Stimulated activated naive CD8-positive, alpha-beta T cell treated with anti-CD3 and anti-CD28 coated beads, Interleukin-15, amount 100 ng/mL, for 72 hours (primary cell): Measurements from ENCODE around the gene RXFP3.

ENCODE experiments used
- ATAC-seq: fragments of 150-1000 bp; cut with Tn5 transposase; 2 replicates; pipeline ENCODE4 v1.10.0; 2021; ENCODE audit warnings: mild to moderate bottlenecking, moderate library complexity
- DNase-seq, 2 donors: peaks; one replicate each; pipeline ENCODE4 v3.0.0; 2021 to 2022
- H3K27ac Mint-ChIP-seq, 2 donors: one replicate each; pipeline ENCODE4 v1.8.0; 2022; ENCODE audit warnings: mild to moderate bottlenecking in 2 of 2, mixed read lengths in 2 of 2, moderate library complexity in 2 of 2
- H3K27me3 Mint-ChIP-seq: one replicate; pipeline ENCODE4 v1.8.0; 2022; ENCODE audit warnings: mixed read lengths
- H3K4me1 Mint-ChIP-seq: one replicate; pipeline ENCODE4 v1.8.0; 2022; ENCODE audit warnings: mild to moderate bottlenecking, mixed read lengths
- H3K4me3 Mint-ChIP-seq, 2 donors: one replicate each; pipeline ENCODE4 v1.8.0; 2022; ENCODE audit warnings: mild to moderate bottlenecking in 2 of 2, mixed read lengths in 2 of 2, moderate library complexity in 1 of 2
- H3K9me3 Mint-ChIP-seq, 2 donors: one replicate each; pipeline ENCODE4 v1.8.0; 2022; ENCODE audit warnings: mixed read lengths in 2 of 2

RXFP3 gene

GRCh38 chr5:33957577-33958150 is 21.5 kb downstream of the RXFP3 start:
- Mint-ChIP-seq H3K9me3 (no peaks in the 10 kb centered on the region), H3K4me3 (no peak overlapping the region), H3K27me3 (no peaks in the 10 kb centered on the region), H3K27ac (no peak overlapping the region), H3K4me1 (no peaks in the 10 kb centered on the region)
- DNase-seq (no peak), ATAC-seq (no peak)

GRCh38 chr5:33958176-33958575 is 22.0 kb downstream of the RXFP3 start:
- no peaks in the 10 kb centered on the region for H3K27me3 Mint-ChIP-seq
- H3K4me3 Mint-ChIP-seq = no peak overlapping the region
- DNase-seq = no peak
- H3K27ac Mint-ChIP-seq = no peak overlapping the region
- no peaks in the 10 kb centered on the region for H3K9me3 Mint-ChIP-seq
- ATAC-seq = no peak
- no peaks in the 10 kb centered on the region for H3K4me1 Mint-ChIP-seq

- Mint-ChIP-seq H3K4me1 (peaks cover 8% of the 10 kb centered on the region), H3K4me3 (no peak overlapping the region), H3K27ac (no peak overlapping the region), H3K9me3 (no peaks in the 10 kb centered on the region), H3K27me3 (no peaks in the 10 kb centered on the region)
- no peak for DNase-seq
- ATAC-seq = peak; percentile 86
These were observed 28.0 kb downstream of the RXFP3 start for GRCh38 chr5:33964132-33964700.

GRCh38 chr5:33966805-33967204 is 30.6 kb downstream of the RXFP3 start:
- Mint-ChIP-seq H3K27ac (no peak overlapping the region), H3K4me3 (no peak overlapping the region), H3K4me1 (peaks cover 8% of the 10 kb centered on the region), H3K27me3 (no peaks in the 10 kb centered on the region), H3K9me3 (no peaks in the 10 kb centered on the region)
- DNase-seq (no peak), ATAC-seq (no peak)

GRCh38 chr5:33968211-33969005 is 32.2 kb downstream of the RXFP3 start:
- H3K9me3 Mint-ChIP-seq = no peaks in the 10 kb centered on the region
- no peak overlapping the region for H3K4me3 Mint-ChIP-seq
- H3K4me1 Mint-ChIP-seq = peaks cover 17% of the 10 kb centered on the region
- H3K27ac Mint-ChIP-seq = no peak overlapping the region
- DNase-seq (no peak), ATAC-seq (no peak)
- H3K27me3 Mint-ChIP-seq = no peaks in the 10 kb centered on the region

- peak in 1 of 2 donors; percentile 5 for DNase-seq
- Mint-ChIP-seq H3K27me3 (no peaks in the 10 kb centered on the region), H3K4me1 (peaks cover 20% of the 10 kb centered on the region), H3K27ac (no peak overlapping the region), H3K4me3 (no peak overlapping the region), H3K9me3 (no peaks in the 10 kb centered on the region)
- ATAC-seq = peak; percentile 80
These were observed 33.6 kb downstream of the RXFP3 start for GRCh38 chr5:33969572-33970452.

DNA sequence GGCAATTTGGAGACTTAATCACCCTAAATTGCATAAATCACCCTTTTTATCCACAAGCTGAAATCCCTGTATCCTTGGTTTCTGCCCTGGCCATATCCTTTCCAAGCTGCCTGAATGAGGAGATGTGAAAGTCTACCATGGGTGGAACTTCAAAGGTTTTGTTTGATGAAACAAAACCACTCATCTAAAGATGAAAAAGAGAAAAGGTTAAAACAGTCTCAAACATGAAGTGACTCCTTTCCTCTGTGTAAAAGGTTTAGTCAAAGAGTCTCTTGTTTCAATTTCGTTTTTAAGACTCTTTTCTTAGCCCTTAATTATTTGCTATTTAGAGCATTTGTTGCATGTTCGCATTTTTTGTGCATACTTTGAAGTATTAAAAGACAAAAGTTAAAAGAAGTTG is 37.1 kb downstream of the RXFP3 start:
- DNase-seq (no peak), ATAC-seq (peak; percentile 63)
- Mint-ChIP-seq H3K27ac (no peak overlapping the region), H3K27me3 (no peaks in the 10 kb centered on the region), H3K4me1 (peaks cover 15% of the 10 kb centered on the region), H3K9me3 (no peaks in the 10 kb centered on the region), H3K4me3 (no peak overlapping the region)

- ATAC-seq (no peak), DNase-seq (no peak)
- Mint-ChIP-seq H3K27me3 (no peaks in the 10 kb centered on the region), H3K4me1 (peaks cover 15% of the 10 kb centered on the region), H3K27ac (no peak overlapping the region), H3K4me3 (no peak overlapping the region), H3K9me3 (no peaks in the 10 kb centered on the region)
These were observed 39.7 kb downstream of the RXFP3 start for GRCh38 chr5:33975852-33976251.

DNA sequence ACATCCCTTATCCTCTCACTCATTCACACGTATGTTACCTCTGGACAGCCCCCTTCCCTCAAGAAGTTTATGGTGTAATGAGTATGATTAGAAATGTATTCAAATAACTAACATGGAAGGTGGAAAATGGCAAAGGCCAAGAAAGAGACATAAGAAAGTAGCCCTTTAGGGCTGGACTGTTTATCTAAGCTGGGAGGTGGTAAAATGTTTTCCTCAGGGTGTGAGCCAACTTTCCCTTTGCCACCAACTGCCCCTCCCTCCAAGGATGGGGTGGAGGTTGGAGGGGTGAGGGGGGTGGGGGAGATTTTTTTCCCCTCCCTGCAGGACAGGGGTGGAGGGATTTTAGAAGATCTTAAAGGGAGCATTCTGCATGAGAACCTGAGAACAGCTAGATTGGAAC is 40.1 kb downstream of the RXFP3 start:
- Mint-ChIP-seq H3K27ac (no peak overlapping the region), H3K27me3 (no peaks in the 10 kb centered on the region), H3K4me3 (no peak overlapping the region), H3K4me1 (peaks cover 15% of the 10 kb centered on the region), H3K9me3 (no peaks in the 10 kb centered on the region)
- ATAC-seq (no peak), DNase-seq (no peak)

DNA sequence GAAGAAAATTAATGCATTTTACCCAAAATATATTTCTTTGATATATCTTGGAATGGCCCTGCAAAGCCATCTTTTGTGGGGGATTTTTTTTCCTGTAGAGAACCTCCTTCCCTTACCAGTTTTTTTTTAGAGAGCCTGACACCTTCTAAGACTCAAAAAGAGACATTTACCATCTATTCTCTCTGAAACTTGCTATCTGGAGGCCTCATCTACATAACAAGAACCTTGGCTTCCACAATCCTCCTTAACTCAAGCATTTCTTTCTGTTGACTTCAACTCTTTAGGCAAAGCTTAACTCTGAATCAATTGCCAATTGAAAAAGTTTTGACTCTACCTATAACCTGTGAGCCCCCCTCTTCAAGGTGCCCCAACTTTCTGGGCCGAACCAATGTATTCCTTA is 42.1 kb downstream of the RXFP3 start:
- DNase-seq = no peak
- H3K4me1 Mint-ChIP-seq = peaks cover 8% of the 10 kb centered on the region
- H3K4me3 Mint-ChIP-seq = no peak overlapping the region
- H3K27me3 Mint-ChIP-seq = no peaks in the 10 kb centered on the region
- H3K9me3 Mint-ChIP-seq = no peaks in the 10 kb centered on the region
- no peak for ATAC-seq
- no peak overlapping the region for H3K27ac Mint-ChIP-seq

DNA sequence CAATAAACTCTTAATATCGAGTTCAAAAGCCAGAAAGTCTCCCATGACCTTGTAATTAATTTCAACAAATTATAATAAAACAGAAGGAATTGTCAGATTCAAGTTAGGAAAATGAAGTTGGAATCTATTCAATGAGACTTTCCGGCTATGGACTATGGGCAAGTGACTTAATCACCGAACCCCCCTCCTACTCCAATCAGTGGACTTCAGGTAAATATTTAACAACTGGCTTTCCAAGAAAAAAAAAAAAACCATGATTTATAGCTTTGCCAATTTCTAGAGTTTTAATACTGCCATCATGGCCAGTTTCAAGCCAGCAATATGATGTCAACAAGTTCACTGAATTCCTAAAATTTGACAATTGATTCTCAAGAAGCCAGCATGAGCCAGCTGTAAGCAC is 43.8 kb downstream of the RXFP3 start:
- Mint-ChIP-seq H3K4me1 (no peaks in the 10 kb centered on the region), H3K4me3 (no peak overlapping the region), H3K27me3 (no peaks in the 10 kb centered on the region), H3K9me3 (no peaks in the 10 kb centered on the region), H3K27ac (no peak overlapping the region)
- DNase-seq (no peak), ATAC-seq (no peak)

- Mint-ChIP-seq H3K27ac (no peak overlapping the region), H3K4me3 (no peak overlapping the region), H3K27me3 (no peaks in the 10 kb centered on the region), H3K4me1 (no peaks in the 10 kb centered on the region), H3K9me3 (no peaks in the 10 kb centered on the region)
- no peak for DNase-seq
- no peak for ATAC-seq
These were observed 45.4 kb downstream of the RXFP3 start for GRCh38 chr5:33981408-33982162.

DNA sequence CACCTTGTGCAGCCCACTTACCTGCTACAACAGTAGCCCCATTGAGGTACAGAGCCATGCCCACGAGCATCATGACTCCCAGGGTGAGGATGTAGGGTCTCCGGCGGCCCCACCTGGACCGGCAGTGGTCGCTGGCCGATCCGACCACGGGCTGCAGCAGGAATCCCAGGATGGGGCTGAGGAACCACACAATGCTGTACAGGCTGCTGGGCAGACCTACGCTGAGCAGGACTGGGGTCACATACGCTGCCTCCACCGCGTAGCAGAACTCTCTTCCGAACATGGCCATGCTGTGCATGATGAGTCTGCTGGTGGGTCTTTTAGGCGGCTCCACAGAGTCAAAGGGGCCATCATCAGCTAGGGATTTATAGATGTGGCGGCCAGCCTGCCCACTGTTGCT is 48.0 kb downstream of the RXFP3 start:
- Mint-ChIP-seq H3K4me3 (no peak overlapping the region), H3K27ac (no peak overlapping the region)

GRCh38 chr5:33984671-33985124 is 48.5 kb downstream of the RXFP3 start, which contains the start of gene SLC45A2:
Gene SLC45A2 (minus strand): TSS chr5:33984693. CDS start chr5:33984583, 110 bp downstream.
- Mint-ChIP-seq H3K9me3 (no peaks in the 10 kb centered on the region), H3K4me1 (no peaks in the 10 kb centered on the region), H3K27ac (no peak within 1 kb of the TSS), H3K4me3 (no peak within 1 kb of the TSS), H3K27me3 (no peaks in the 10 kb centered on the region)
- DNase-seq (no peak), ATAC-seq (no peak)

More for the DNA sequence above, 48.0 kb downstream of the RXFP3 start:
- H3K27me3 Mint-ChIP-seq = no peaks in the 10 kb centered on the region
- no peaks in the 10 kb centered on the region for H3K4me1 Mint-ChIP-seq
- no peaks in the 10 kb centered on the region for H3K9me3 Mint-ChIP-seq
- ATAC-seq = no peak
- no peak for DNase-seq

- no peak overlapping the region for H3K27ac Mint-ChIP-seq
- H3K4me3 Mint-ChIP-seq = no peak overlapping the region
These were observed 49.3 kb downstream of the RXFP3 start for GRCh38 chr5:33985447-33985846.

More at GRCh38 chr5:33985447-33985846, 49.3 kb downstream of the RXFP3 start:
- H3K9me3 Mint-ChIP-seq = no peaks in the 10 kb centered on the region
- no peaks in the 10 kb centered on the region for H3K27me3 Mint-ChIP-seq
- no peaks in the 10 kb centered on the region for H3K4me1 Mint-ChIP-seq
- no peak for DNase-seq
- ATAC-seq = no peak
